ENCODE measurements around the gene MLLT3. TPM values are rescaled to one million over a fixed set of nuclear protein-coding genes. Genes with fewer than 3 reads are reported as not detected.
"Not testable (repeated sequence)": the region's sequence is repeated elsewhere in the genome, so short reads cannot be mapped to it uniquely, and the experiment has no call there.

The MLLT3 gene
- total RNA-seq, 2 experiments from 2014 or later, result 53.4 to 57.5 TPM

DNA sequence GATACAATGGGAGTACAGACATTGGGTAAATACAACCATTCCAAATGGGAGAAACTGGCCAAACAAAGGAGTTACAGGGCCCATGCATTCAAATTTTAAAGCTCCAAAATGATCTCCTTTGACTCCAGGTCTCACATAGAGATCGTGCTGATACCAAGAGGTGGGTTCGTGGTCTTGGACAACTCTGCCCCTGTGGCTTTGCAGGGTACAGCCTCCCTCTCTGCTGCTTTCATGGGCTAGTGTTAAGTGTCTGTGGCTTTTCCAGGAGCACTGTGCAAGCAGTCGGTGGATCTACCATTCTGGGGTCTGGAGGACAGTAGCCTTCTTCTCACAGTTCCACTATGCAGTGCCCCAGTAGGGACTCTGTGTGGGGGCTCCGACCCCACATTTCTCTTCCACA, 39.2 kb downstream of the MLLT3 start:
- POLR2A ChIA-PET, CTCF ChIA-PET, H3K4me3 Mint-ChIP-seq: not testable (repeated sequence)

DNA sequence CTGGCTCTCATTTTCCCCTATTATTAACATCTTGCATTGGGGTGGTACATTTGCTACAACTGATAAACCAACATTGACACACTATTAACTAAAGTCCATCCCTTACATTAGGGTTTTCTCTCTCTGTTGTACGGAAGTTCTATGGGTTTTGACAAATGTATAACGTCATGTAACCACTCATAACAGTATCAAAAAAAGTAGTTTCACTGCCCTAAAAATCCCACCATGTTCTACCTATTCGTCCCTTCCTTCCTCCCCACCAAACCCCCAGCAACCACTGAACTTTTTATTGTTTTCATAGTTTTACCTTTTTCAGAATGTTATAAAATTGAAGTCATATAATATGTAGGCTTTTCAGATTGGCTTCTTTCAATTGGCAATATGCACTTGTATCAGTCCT, 40.1 kb downstream of the MLLT3 start:
- Mint-ChIP-seq H3K36me3 (ENCODE audit: low read depth) (peaks cover 61% of the 10 kb centered on the region), H3K4me1 (peaks cover 43% of the 10 kb centered on the region), H3K4me3 (no peak overlapping the region), H3K27me3 (no peaks in the 10 kb centered on the region), H3K9me3 (peaks cover 12% of the 10 kb centered on the region), H3K27ac (no peak overlapping the region)
- ChIA-PET CTCF (interaction anchor here (1.0 kb wide), 1 partner anchor 28 kb away, joined by 3 read pairs; no protein-coding TSS in a partner anchor), POLR2A (no interaction called here)
- DNase-seq, result no peak

More for the DNA sequence above, 39.2 kb downstream of the MLLT3 start:
- peaks cover 43% of the 10 kb centered on the region for H3K4me1 Mint-ChIP-seq
- H3K27ac Mint-ChIP-seq, DNase-seq, H3K27me3 Mint-ChIP-seq: not testable (repeated sequence)
- peaks cover 53% of the 10 kb centered on the region for H3K36me3 Mint-ChIP-seq (ENCODE audit: low read depth)
- peaks cover 12% of the 10 kb centered on the region for H3K9me3 Mint-ChIP-seq

DNA sequence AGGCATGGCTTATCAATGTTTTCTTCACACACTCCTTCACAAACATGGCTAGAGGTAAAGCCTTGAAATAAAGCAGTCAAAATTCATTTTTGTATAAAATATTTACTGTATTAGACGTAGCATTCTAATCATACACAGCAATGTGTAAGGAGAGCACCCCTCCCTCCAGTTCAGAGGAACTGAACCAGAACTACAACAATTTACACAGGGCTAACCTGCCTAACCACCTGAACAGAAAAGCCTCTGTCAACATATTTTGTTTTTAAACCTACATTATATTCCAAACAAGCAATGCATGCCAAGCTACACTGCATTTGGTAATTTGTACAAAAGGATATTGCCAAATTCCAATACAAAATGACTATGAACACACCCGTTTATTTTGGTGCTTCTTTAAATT, 41.6 kb downstream of the MLLT3 start:
- H3K9me3 Mint-ChIP-seq, result peaks cover 11% of the 10 kb centered on the region
- H3K4me3 Mint-ChIP-seq, result no peak overlapping the region
- peaks cover 62% of the 10 kb centered on the region for H3K36me3 Mint-ChIP-seq (ENCODE audit: low read depth)
- no peak for DNase-seq
- H3K27ac Mint-ChIP-seq, result no peak overlapping the region
- ChIA-PET CTCF (no interaction called here), POLR2A (no interaction called here)
- H3K27me3 Mint-ChIP-seq, result no peaks in the 10 kb centered on the region
- H3K4me1 Mint-ChIP-seq, result peaks cover 43% of the 10 kb centered on the region

DNA sequence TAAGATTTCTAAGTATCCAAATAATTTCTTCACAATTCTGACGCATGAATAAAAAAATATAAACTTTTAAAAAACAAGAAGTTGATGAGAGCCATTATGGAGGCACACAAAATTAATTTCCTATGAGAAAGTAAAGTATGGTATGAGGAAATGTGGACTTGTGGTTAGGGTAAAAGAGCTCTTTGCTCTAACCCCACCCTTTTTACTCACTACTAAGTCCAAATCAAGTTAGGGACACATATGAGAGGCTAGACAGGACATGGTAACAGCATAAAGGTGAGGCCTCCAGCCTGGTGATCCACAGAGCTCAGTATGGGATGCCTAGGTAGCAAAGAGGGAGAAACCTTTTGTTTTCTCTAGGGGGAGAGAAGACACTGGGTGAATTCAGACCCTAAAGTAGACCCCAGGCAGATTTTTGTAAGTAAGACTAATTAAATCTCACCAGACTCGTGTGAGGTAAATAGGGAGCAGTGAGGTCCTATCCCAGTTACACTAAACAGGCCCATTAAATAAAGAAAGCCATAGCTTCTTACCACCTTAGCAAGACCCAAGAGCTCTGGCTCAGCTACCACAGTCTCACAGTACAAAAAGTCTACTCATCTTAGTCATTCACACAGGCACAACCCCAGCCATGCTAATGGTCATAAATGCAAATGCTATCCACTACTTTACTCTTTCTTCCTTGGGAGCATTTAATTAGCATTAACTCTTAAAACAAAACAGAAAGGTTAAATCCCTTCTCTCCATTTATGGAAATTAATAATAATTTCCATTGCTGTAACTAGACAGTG, 42.6 kb downstream of the MLLT3 start:
- no peak overlapping the region for H3K4me3 Mint-ChIP-seq
- no peak overlapping the region for H3K27ac Mint-ChIP-seq
- DNase-seq, result no peak
- no peaks in the 10 kb centered on the region for H3K27me3 Mint-ChIP-seq
- POLR2A ChIA-PET, result no interaction called here
- H3K4me1 Mint-ChIP-seq, result peaks cover 39% of the 10 kb centered on the region
- H3K9me3 Mint-ChIP-seq, result peaks cover 10% of the 10 kb centered on the region
- H3K36me3 Mint-ChIP-seq (ENCODE audit: low read depth), result peaks cover 60% of the 10 kb centered on the region
- CTCF ChIA-PET, result interaction anchor here (0.6 kb wide), 1 partner anchor 654 kb away, joined by 3 read pairs; no protein-coding TSS in a partner anchor

DNA sequence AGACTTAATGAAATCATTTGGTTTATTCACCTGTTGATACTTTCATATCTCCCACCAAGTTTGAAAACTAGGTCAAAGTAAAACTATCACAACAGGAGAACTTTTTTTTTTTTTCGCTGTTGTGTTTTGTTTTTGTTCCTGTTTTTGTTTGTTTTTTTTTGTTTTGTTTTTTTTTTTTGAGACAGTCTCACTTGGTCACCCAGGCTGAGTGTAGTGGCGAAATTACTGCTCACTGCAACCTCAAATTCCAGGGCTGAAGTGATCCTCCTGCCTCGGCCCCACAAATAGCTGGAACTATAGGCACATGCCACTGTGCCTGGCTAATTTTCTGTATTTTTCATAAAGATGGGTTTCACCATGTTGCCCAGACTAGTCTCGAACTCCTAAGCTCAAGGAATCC, 49.3 kb downstream of the MLLT3 start:
- Mint-ChIP-seq H3K27ac (no peak overlapping the region), H3K4me1 (peaks cover 37% of the 10 kb centered on the region), H3K9me3 (peaks cover 2% of the 10 kb centered on the region), H3K4me3 (no peak overlapping the region), H3K27me3 (no peaks in the 10 kb centered on the region), H3K36me3 (ENCODE audit: low read depth) (peaks cover 42% of the 10 kb centered on the region)
- DNase-seq, result no peak
- CTCF ChIA-PET, result no interaction called here
- POLR2A ChIA-PET, result no interaction called here

DNA sequence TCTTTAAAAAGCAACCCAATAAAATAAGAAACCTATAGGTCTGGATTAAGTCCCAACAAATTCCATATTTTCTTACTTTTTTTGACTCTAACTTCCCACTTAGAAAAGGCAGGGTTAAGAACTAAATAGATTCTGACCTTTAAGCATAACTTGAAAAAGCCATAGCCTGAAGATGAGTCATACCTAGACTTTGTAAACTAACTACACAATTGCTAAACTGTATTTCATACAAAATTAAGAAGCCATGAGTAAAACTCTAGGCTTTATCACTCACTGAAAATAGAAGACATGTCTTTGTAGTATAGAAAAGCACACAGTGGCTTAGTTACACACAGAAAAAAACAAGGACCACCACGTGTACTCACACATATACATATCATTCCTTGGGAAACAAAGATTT, 51.5 kb downstream of the MLLT3 start:
- POLR2A ChIA-PET, result no interaction called here
- Mint-ChIP-seq H3K27me3 (no peaks in the 10 kb centered on the region), H3K4me3 (no peak overlapping the region), H3K4me1 (peaks cover 38% of the 10 kb centered on the region), H3K36me3 (ENCODE audit: low read depth) (peaks cover 25% of the 10 kb centered on the region), H3K9me3 (no peaks in the 10 kb centered on the region), H3K27ac (no peak overlapping the region)
- CTCF ChIA-PET, result no interaction called here
- DNase-seq, result no peak

DNA sequence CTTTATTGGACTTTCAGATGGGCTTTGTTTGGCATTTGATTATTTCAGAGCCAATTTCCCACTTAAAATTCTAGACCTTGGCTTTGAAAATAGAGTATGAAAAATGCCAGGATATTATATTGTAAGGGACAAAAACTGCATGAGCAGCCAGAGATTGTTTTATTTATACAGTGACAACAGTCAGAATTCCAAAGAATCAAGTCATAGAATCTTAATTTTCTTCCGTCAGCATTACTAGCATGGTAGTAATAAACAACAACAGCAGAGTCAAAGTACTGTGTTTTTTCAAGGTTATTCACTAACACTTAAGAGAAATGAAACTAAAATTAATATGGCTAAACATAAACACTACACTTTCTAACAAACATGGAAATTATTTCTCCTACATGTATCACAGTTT, 52.2 kb downstream of the MLLT3 start:
- ChIA-PET POLR2A (no interaction called here), CTCF (no interaction called here)
- Mint-ChIP-seq H3K4me1 (peaks cover 38% of the 10 kb centered on the region), H3K9me3 (no peaks in the 10 kb centered on the region), H3K4me3 (no peak overlapping the region), H3K36me3 (ENCODE audit: low read depth) (peaks cover 22% of the 10 kb centered on the region), H3K27me3 (no peaks in the 10 kb centered on the region), H3K27ac (no peak overlapping the region)
- DNase-seq, result no peak

DNA sequence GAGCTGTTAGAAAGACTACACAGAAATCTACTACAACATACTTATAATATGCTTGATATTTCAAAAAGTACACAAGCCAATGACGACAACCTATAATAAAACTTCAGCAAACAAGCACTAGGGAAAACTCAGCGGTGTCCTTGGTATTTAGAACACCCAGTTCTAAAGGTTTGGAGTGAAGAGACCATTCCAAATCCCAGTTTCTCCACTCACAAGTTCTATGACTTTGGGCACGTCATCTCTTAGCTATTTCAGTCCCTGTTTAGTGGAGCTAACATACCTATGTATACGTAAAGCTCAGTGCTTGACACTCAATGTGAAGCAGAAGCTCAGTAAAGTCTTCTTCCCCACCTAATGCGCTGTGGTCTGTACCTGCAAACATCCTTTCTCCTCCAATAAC, 52.8 kb downstream of the MLLT3 start:
- H3K4me3 Mint-ChIP-seq, result no peak overlapping the region
- peaks cover 16% of the 10 kb centered on the region for H3K36me3 Mint-ChIP-seq (ENCODE audit: low read depth)
- ChIA-PET POLR2A (no interaction called here), CTCF (no interaction called here)
- no peaks in the 10 kb centered on the region for H3K27me3 Mint-ChIP-seq
- no peak overlapping the region for H3K27ac Mint-ChIP-seq
- no peaks in the 10 kb centered on the region for H3K9me3 Mint-ChIP-seq
- peaks cover 37% of the 10 kb centered on the region for H3K4me1 Mint-ChIP-seq
- DNase-seq, result no peak

DNA sequence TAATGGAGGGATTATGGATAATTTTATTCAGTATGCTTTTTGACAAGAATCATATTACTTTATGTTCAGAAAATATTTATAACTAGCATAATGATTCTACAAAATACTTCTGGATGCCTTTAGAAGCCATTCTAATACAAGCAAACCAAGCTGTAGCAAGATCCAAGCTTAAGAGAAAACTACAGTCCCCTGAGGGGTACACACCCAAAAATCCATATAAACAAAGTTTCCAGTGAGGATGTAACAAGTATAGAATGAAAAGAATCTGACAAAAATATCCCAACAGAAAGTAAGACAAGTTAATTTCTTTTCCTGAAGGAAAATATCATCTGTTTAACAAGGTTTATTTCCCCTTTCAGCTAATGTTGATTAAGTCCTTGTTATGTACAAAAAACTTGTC, 53.9 kb downstream of the MLLT3 start:
- POLR2A ChIA-PET, result no interaction called here
- no peak for DNase-seq
- peaks cover 13% of the 10 kb centered on the region for H3K36me3 Mint-ChIP-seq (ENCODE audit: low read depth)
- CTCF ChIA-PET, result no interaction called here
- H3K27ac Mint-ChIP-seq, result no peak overlapping the region
- H3K4me3 Mint-ChIP-seq, result no peak overlapping the region
- H3K9me3 Mint-ChIP-seq, result no peaks in the 10 kb centered on the region
- H3K4me1 Mint-ChIP-seq, result peaks cover 36% of the 10 kb centered on the region
- no peaks in the 10 kb centered on the region for H3K27me3 Mint-ChIP-seq

DNA sequence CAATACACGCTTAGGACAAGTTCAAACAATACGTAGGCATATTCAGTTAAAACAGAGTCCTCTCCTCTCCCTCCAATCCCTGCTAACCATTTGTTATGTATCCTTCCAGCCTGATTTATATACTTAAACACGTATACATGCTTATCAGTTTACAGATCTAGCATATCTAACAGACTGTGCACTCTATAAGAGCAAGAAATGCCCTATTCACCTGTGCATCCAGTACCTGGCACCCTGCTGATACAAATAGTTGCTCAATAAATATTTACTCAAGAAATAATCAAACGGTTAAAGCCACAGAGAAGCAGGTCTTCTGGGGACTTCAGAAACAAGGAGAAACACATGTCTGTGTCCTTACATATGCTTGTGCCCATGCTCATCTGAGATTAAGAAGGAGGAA, 55.9 kb downstream of the MLLT3 start:
- Mint-ChIP-seq H3K27ac (no peak overlapping the region), H3K4me3 (no peak overlapping the region), H3K9me3 (no peaks in the 10 kb centered on the region), H3K27me3 (no peaks in the 10 kb centered on the region), H3K4me1 (peaks cover 40% of the 10 kb centered on the region), H3K36me3 (ENCODE audit: low read depth) (peaks cover 10% of the 10 kb centered on the region)
- ChIA-PET POLR2A (no interaction called here), CTCF (no interaction called here)
- no peak for DNase-seq

DNA sequence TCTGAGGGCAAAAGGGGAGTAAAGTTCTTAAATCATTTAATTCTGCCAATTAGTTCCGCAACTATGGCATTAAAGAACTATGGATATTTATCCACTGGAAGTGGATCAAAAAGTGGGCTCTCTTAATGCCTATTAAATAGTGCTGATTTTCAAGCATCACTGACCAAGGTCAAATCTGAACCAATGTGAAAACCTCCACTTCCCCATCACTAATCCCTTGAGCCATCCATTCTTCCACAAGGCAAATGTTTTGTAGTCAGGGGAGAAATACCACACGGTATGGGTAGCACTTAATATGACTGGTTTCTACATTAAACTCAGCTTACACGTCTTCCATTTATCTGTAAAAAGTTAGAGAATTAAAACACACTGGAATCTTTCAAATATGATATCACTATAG, 57.6 kb downstream of the MLLT3 start:
- Mint-ChIP-seq H3K9me3 (no peaks in the 10 kb centered on the region), H3K27me3 (no peaks in the 10 kb centered on the region), H3K36me3 (ENCODE audit: low read depth) (peaks cover 5% of the 10 kb centered on the region), H3K4me1 (peaks cover 40% of the 10 kb centered on the region), H3K27ac (no peak overlapping the region), H3K4me3 (no peak overlapping the region)
- no peak for DNase-seq
- ChIA-PET CTCF (no interaction called here), POLR2A (no interaction called here)

DNA sequence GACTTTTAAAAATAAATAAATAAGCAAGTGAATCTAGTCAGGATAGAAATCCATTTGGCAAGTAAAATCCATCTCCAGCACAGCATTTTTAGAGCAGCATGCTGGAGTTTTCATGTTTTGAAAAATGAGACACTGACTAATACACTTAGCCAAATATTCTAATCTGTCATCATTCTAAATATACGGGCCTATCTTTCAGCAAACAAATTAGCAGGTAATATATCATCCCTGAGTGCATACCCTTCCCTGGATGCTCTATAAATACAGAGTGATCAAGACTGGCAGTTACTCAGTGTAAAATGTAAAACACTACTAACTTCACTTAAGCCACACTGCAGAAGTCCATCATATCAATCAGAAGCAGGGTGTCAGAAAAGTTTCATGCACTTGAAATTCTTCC, 58.4 kb downstream of the MLLT3 start:
- ChIA-PET CTCF (no interaction called here), POLR2A (no interaction called here)
- DNase-seq, result no peak

DNA sequence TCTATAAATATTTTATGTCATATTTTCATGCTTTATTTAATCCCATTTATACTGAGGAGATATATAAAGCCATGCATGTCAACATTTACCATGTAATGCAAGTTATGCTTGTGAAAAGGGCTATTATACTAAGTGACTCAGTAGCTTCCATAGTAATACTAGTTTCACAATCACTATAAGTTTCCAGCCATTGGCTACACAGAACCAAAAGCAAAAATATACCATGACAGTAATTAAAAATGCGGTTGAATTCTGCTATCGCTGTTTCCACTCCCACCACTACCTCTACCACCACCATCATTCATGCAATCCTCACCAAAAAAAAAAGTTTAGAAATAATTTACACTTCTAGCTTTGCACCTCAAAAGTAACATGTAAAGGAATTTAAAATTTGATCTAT, 60.2 kb downstream of the MLLT3 start:
- CTCF ChIA-PET, result interaction anchor here (1.1 to 1.2 kb wide), 2 partner anchors 8 to 60 kb away, joined by 3 to 4 read pairs; partner anchors contain the start of gene MLLT3
- Mint-ChIP-seq H3K27ac (no peak overlapping the region), H3K36me3 (ENCODE audit: low read depth) (peaks cover 4% of the 10 kb centered on the region), H3K4me3 (peak overlapping the region; percentile 14), H3K27me3 (no peaks in the 10 kb centered on the region), H3K9me3 (no peaks in the 10 kb centered on the region), H3K4me1 (peaks cover 60% of the 10 kb centered on the region)
- no peak for DNase-seq
- POLR2A ChIA-PET, result interaction anchor here (0.7 to 2.1 kb wide), 6 partner anchors 8 to 122 kb away, joined by 3 to 8 read pairs (median 4); partner anchors contain the start of genes FOCAD and MLLT3

More for the DNA sequence above, 58.4 kb downstream of the MLLT3 start:
- no peaks in the 10 kb centered on the region for H3K36me3 Mint-ChIP-seq (ENCODE audit: low read depth)
- H3K9me3 Mint-ChIP-seq, result no peaks in the 10 kb centered on the region
- peaks cover 42% of the 10 kb centered on the region for H3K4me1 Mint-ChIP-seq
- no peaks in the 10 kb centered on the region for H3K27me3 Mint-ChIP-seq
- H3K4me3 Mint-ChIP-seq, result no peak overlapping the region
- H3K27ac Mint-ChIP-seq, result no peak overlapping the region

DNA sequence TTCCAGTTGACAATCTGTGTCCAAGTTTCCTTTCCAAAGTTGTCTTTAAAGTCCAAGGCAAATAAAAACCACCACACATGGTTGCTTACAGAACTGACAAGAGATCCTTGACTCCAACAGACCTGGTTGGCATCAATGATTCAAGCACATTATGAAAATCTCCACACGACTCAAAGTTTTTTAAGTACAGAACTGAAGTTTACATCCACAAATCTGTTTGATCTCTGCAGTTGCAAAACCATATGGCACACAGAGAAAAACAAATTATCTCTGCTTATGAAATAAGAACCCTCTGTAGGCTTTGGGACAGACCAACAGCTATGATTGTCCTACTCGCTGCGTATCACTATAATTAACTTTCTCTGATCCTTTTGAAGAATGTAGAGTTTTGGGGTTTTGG, 60.8 kb downstream of the MLLT3 start:
- Mint-ChIP-seq H3K27me3 (no peaks in the 10 kb centered on the region), H3K27ac (no peak overlapping the region), H3K36me3 (ENCODE audit: low read depth) (peaks cover 5% of the 10 kb centered on the region), H3K4me1 (peaks cover 63% of the 10 kb centered on the region), H3K9me3 (no peaks in the 10 kb centered on the region), H3K4me3 (no peak overlapping the region)
- POLR2A ChIA-PET, result interaction anchor here (1.2 to 2.1 kb wide), 5 partner anchors 8 to 123 kb away, joined by 3 to 8 read pairs (median 4); partner anchors contain the start of genes FOCAD and MLLT3
- CTCF ChIA-PET, result interaction anchor here (1.2 kb wide), 1 partner anchor 61 kb away, joined by 3 read pairs; the partner anchor contains the start of gene MLLT3
- no peak for DNase-seq

Measured in activated CD4-positive, alpha-beta memory T cell treated with anti-CD3 and anti-CD28 coated beads, Interleukin-2, amount 10 ng/mL, durations not matched to agents 7 days and 5 days (primary cell).